B cell (primary cell): Measurements from ENCODE around the gene MTHFR. TPM values are rescaled to one million over a fixed set of nuclear protein-coding genes. Genes with fewer than 3 reads are reported as not detected.

Experiments used
- ATAC-seq: fragments of 200-7000 bp; cut with Tn5 transposase; one replicate; pipeline ENCODE4 v1.10.0; 2021; ENCODE audit warnings: low read depth, mild to moderate bottlenecking, moderate number of reproducible peaks, moderate library complexity
- CTCF ChIA-PET: fragments of 350-600 bp; sonication (Branson Sonifier 250); formaldehyde crosslinking; loops from one replicate; lab custom pipeline; 2021; ENCODE audit warnings: antibody characterized with exemption, inconsistent platforms; lab: Charles Lee
- POLR2A ChIA-PET: fragments of 350-600 bp; sonication (Branson Sonifier 250); formaldehyde crosslinking; loops from one replicate; lab custom pipeline; 2021; ENCODE audit warnings: antibody characterized with exemption; lab: Charles Lee
- DNase-seq: peaks from one replicate; pipeline ENCODE4 v3.0.0; 2013
- H2AFZ ChIP-seq: 2 replicates; pipeline ENCODE4 v1.6.1; 2012; ENCODE audit warnings: mild to moderate bottlenecking, low read depth, low read length; ENCODE audit not compliant: insufficient read depth, poor library complexity, severe bottlenecking
- H3K27ac ChIP-seq, 2 donors: 1 replicate in 1 of 2; 2 replicates in 1 of 2; pipeline ENCODE4 v1.5.1; 2012 to 2013; ENCODE audit warnings: low read length in 2 of 2, mild to moderate bottlenecking in 2 of 2, moderate library complexity in 1 of 2
- H3K27me3 ChIP-seq, 4 experiments: fragments of 200-600 bp in 1 of 4; sonication (generic) in 1 of 4; replicated peaks in 1 of 4; 1 replicate in 2 of 4; 2 replicates in 2 of 4; pipeline versions ENCODE4 v1.6.1 to v1.7.0; 2013 to 2016; ENCODE audit warnings: low read length in 3 of 4, mild to moderate bottlenecking in 2 of 4, mixed read lengths in 1 of 4, moderate library complexity in 1 of 4; ENCODE audit not compliant: insufficient read depth in 4 of 4, control insufficient read depth in 3 of 4; ENCODE audit errors: control extremely low read depth in 1 of 4
- H3K36me3 ChIP-seq, 2 experiments: replicated peaks in 1 of 2; 1 replicate in 1 of 2; 2 replicates in 1 of 2; pipeline versions ENCODE4 v1.6.1 to v1.7.1; 2013; ENCODE audit warnings: low read length in 1 of 2; ENCODE audit not compliant: insufficient read depth in 2 of 2, control insufficient read depth in 1 of 2; ENCODE audit errors: control extremely low read depth in 1 of 2, extremely low read depth in 1 of 2
- H3K4me1 ChIP-seq, 2 donors: fragments of 200-600 bp in 1 of 2; sonication (generic) in 1 of 2; 1 replicate in 1 of 2; 2 replicates in 1 of 2; pipeline versions ENCODE4 v1.5.1 to v1.6.1; 2013 to 2017; ENCODE audit warnings: low read length in 2 of 2; ENCODE audit not compliant: control insufficient read depth in 2 of 2, insufficient read depth in 2 of 2
- H3K4me2 ChIP-seq: replicated peaks from 2 replicates; pipeline ENCODE3; 2012; ENCODE audit warnings: mild to moderate bottlenecking, low read depth, low read length; ENCODE audit not compliant: poor library complexity, severe bottlenecking
- H3K4me3 ChIP-seq, 5 experiments: fragments of 200-600 bp in 1 of 5; sonication (generic) in 1 of 5; 1 replicate in 3 of 5; 2 replicates in 2 of 5; pipeline versions ENCODE4 v1.5.1 to v1.7.0; 2011 to 2016; ENCODE audit warnings: low read length in 4 of 5, mild to moderate bottlenecking in 4 of 5, low read depth in 2 of 5, control low read depth in 1 of 5, moderate library complexity in 1 of 5; ENCODE audit not compliant: insufficient read depth in 1 of 5; ENCODE audit errors: control extremely low read depth in 1 of 5, extremely low read depth in 1 of 5
- H3K79me2 ChIP-seq: fragments of 200-600 bp; sonication (generic); one replicate; pipeline ENCODE4 v1.6.0; 2016; ENCODE audit warnings: low read length; ENCODE audit not compliant: control insufficient read depth, insufficient read depth
- H3K9ac ChIP-seq: fragments of 200-600 bp; sonication (generic); 2 replicates; pipeline ENCODE4 v1.6.1; 2017; ENCODE audit warnings: mild to moderate bottlenecking, low read length, moderate library complexity
- H3K9me3 ChIP-seq, 3 donors: one replicate each; pipeline versions ENCODE4 v1.6.1 to v1.7.1; 2013; ENCODE audit warnings: low read length in 2 of 3; ENCODE audit not compliant: control insufficient read depth in 2 of 3, insufficient read depth in 1 of 3; ENCODE audit errors: control extremely low read depth in 1 of 3
- H4K20me1 ChIP-seq: 2 replicates; pipeline ENCODE4 v1.6.0; 2012; ENCODE audit warnings: mild to moderate bottlenecking, low read length; ENCODE audit not compliant: insufficient read depth, control insufficient read depth, poor library complexity, severe bottlenecking
- H3K27ac Mint-ChIP-seq: one replicate; pipeline ENCODE4 v1.8.0; 2021; ENCODE audit warnings: mixed read lengths
- H3K27me3 Mint-ChIP-seq: one replicate; pipeline ENCODE4 v1.8.0; 2021; ENCODE audit warnings: mixed read lengths
- H3K4me1 Mint-ChIP-seq: one replicate; pipeline ENCODE4 v1.8.0; 2021; ENCODE audit warnings: mixed read lengths
- H3K4me3 Mint-ChIP-seq: one replicate; pipeline ENCODE4 v1.8.0; 2021; ENCODE audit warnings: mixed read lengths
- H3K9me3 Mint-ChIP-seq: one replicate; pipeline ENCODE4 v1.8.0; 2022; ENCODE audit warnings: mixed read lengths; ENCODE audit not compliant: insufficient read depth
- EZH2 ChIP-seq: IDR thresholded peaks from 2 replicates; pipeline ENCODE4 v1.6.1; 2012; ENCODE audit warnings: borderline replicate concordance, low read depth, mild to moderate bottlenecking, moderate library complexity, low read length; ENCODE audit not compliant: insufficient read depth, poor library complexity, severe bottlenecking
- WGBS: methylation state at CpG from one replicate; pipeline ENCODE4 v1.1.5; 2013; ENCODE audit warnings: missing lambda C conversion rate; ENCODE audit not compliant: insufficient coverage; 5-methylcytosine and 5-hydroxymethylcytosine counted together
- intact Hi-C: fragments of 100-400 bp; cut with micrococcal nuclease; formaldehyde crosslinking; loops from one replicate; pipeline ENCODE4 v1.10.0; 2022
- polyA plus RNA-seq: library from polyadenylated mRNA; depleted of rRNA; stranded (reverse); fragments of >200 nt; gene quantifications from 2 replicates; pipeline ENCODE4 v1.2.3, GENCODE V29; 2012
- total RNA-seq, 2 donors: library from RNA; stranded (reverse); fragments of 120-200 nt in 1 of 2; gene quantifications; 1 replicate in 1 of 2; 2 replicates in 1 of 2; pipeline versions ENCODE4 v1.2.3 to v1.2.4, GENCODE V29; 2013 to 2022
- TF ChIP-seq, protein P1 (sequence below): fragments of 200-600 bp; IDR thresholded peaks from one replicate; pipeline ENCODE4 v1.8.0; 2022; ENCODE audit warnings: antibody characterized with exemption, mild to moderate bottlenecking

MTHFR gene
- total and polyA plus RNA-seq, 2 donors (not counting 1 experiment from before 2014, with no cell fraction given), result 35.8 to 114 TPM

- intact Hi-C loops, result no loop called here
- Histone ChIP-seq H3K4me3 (no peak overlapping the region), H3K4me2 (no peak overlapping the region), H2AFZ (no peak overlapping the region), H3K79me2 (no peaks in the 10 kb centered on the region), H3K4me1 (no peaks in the 10 kb centered on the region), H3K27me3 (peaks cover 0 to 5% (median 0%) of the 10 kb centered on the region in 4 experiments), H3K36me3 (peaks cover 3 to 14% of the 10 kb centered on the region in 2 experiments), H3K9me3 (no peaks in the 10 kb centered on the region), H3K27ac (no peak overlapping the region), H3K9ac (no peak overlapping the region), H4K20me1 (no peaks in the 10 kb centered on the region)
- H3K4me3 Mint-ChIP-seq, result no peak overlapping the region
- POLR2A ChIA-PET, result no interaction called here
- H3K27me3 Mint-ChIP-seq, result no peaks in the 10 kb centered on the region
- CTCF ChIA-PET, result interaction anchor here (0.8 kb wide), 1 partner anchor 45 kb away, joined by 3 read pairs; no protein-coding TSS in a partner anchor
- DNase-seq (no peak), ATAC-seq (no peak)
- TF ChIP-seq EZH2, result no peak
- TF ChIP-seq, protein P1, sequence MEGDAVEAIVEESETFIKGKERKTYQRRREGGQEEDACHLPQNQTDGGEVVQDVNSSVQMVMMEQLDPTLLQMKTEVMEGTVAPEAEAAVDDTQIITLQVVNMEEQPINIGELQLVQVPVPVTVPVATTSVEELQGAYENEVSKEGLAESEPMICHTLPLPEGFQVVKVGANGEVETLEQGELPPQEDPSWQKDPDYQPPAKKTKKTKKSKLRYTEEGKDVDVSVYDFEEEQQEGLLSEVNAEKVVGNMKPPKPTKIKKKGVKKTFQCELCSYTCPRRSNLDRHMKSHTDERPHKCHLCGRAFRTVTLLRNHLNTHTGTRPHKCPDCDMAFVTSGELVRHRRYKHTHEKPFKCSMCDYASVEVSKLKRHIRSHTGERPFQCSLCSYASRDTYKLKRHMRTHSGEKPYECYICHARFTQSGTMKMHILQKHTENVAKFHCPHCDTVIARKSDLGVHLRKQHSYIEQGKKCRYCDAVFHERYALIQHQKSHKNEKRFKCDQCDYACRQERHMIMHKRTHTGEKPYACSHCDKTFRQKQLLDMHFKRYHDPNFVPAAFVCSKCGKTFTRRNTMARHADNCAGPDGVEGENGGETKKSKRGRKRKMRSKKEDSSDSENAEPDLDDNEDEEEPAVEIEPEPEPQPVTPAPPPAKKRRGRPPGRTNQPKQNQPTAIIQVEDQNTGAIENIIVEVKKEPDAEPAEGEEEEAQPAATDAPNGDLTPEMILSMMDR, result no peak
- H3K27ac Mint-ChIP-seq, result no peak overlapping the region
- WGBS, result 80% methylated on average over 5 of the region's 7 CpGs
- H3K9me3 Mint-ChIP-seq, result no peaks in the 10 kb centered on the region
- H3K4me1 Mint-ChIP-seq, result no peaks in the 10 kb centered on the region
Measured at GRCh38 chr1:11851180-11851579, 45.4 kb upstream of the MTHFR start.

DNA sequence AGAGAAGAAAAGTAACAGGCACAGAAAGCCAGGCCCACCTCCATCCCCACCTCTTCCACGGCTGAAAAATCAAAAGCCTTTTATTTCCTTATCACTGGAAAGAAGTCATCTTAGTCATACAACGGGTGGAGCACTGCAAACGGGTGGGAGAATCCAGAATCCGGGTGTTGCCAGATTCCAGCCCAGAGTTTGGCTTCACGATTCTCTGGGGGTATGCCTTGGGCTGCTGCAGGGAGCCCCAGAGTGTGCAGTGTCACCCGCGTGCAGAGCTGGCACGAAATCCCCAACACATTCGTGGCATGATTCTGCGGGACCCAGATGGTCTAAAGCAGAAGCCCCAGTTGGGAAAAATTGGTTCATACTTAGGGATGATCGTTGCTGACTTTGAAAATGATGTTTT is 44.4 kb upstream of the MTHFR start:
- Histone ChIP-seq H4K20me1 (no peaks in the 10 kb centered on the region), H3K27ac (no peak overlapping the region), H3K36me3 (peaks cover 3 to 18% of the 10 kb centered on the region in 2 experiments), H3K4me2 (no peak overlapping the region), H3K9ac (no peak overlapping the region), H2AFZ (no peak overlapping the region), H3K79me2 (no peaks in the 10 kb centered on the region), H3K9me3 (no peaks in the 10 kb centered on the region), H3K27me3 (peaks cover 0 to 5% (median 0%) of the 10 kb centered on the region in 4 experiments), H3K4me1 (no peaks in the 10 kb centered on the region), H3K4me3 (no peak overlapping the region)
- intact Hi-C loops, result no loop called here
- H3K9me3 Mint-ChIP-seq, result no peaks in the 10 kb centered on the region
- CTCF ChIA-PET, result no interaction called here
- no peaks in the 10 kb centered on the region for H3K27me3 Mint-ChIP-seq
- no peak overlapping the region for H3K27ac Mint-ChIP-seq
- no peak for ATAC-seq
- H3K4me1 Mint-ChIP-seq, result no peaks in the 10 kb centered on the region
- no peak for TF ChIP-seq EZH2
- TF ChIP-seq, protein P1, result no peak
- POLR2A ChIA-PET, result no interaction called here
- 87% methylated on average over 11 of the region's 11 CpGs for WGBS
- H3K4me3 Mint-ChIP-seq, result no peak overlapping the region
- no peak for DNase-seq
